Fibroblast of lung (primary cell): ENCODE results near the gene ZPLD1. TPM values are rescaled to one million over a fixed set of nuclear protein-coding genes. Genes with fewer than 3 reads are reported as not detected.

Source experiments
- DNase-seq, 2 donors: peaks; one replicate each; pipeline versions ENCODE4 v3.0.0 to v3.0.0-alpha.2; 2010; ENCODE audit warnings: low read depth in 2 of 2
- H2AFZ ChIP-seq: 2 replicates; pipeline ENCODE4 v1.5.1; 2012; ENCODE audit warnings: low read length, control low read depth, inconsistent platforms
- H3K27ac ChIP-seq: 2 replicates; pipeline ENCODE4 v1.5.1; 2011; ENCODE audit warnings: low read length, control low read depth; ENCODE audit not compliant: insufficient read depth
- H3K27me3 ChIP-seq: 2 replicates; pipeline ENCODE4 v1.5.1; 2011; ENCODE audit warnings: mild to moderate bottlenecking, low read length; ENCODE audit not compliant: control insufficient read depth, insufficient read depth
- H3K36me3 ChIP-seq: 2 replicates; pipeline ENCODE4 v1.5.1; 2011; ENCODE audit warnings: low read length; ENCODE audit not compliant: control insufficient read depth, insufficient read depth
- H3K4me1 ChIP-seq: 2 replicates; pipeline ENCODE4 v1.5.1; 2011; ENCODE audit warnings: low read length; ENCODE audit not compliant: control insufficient read depth, insufficient read depth; ENCODE audit errors: extremely low read depth
- H3K4me2 ChIP-seq: 2 replicates; pipeline ENCODE4 v1.5.1; 2011; ENCODE audit warnings: low read length, control low read depth; ENCODE audit not compliant: insufficient read depth; ENCODE audit errors: extremely low read depth
- H3K4me3 ChIP-seq, 4 experiments: fragments of 200-600 bp in 1 of 4; sonication (generic) in 1 of 4; replicated peaks in 1 of 4; 2 replicates each; pipeline ENCODE4 v1.5.1; 2011 to 2016; ENCODE audit warnings: low read length in 4 of 4, low read depth in 3 of 4, mild to moderate bottlenecking in 3 of 4, control low read depth in 2 of 4, inconsistent platforms in 1 of 4, mixed read lengths in 1 of 4; ENCODE audit not compliant: insufficient read depth in 1 of 4; ENCODE audit errors: control extremely low read depth in 1 of 4
- H3K79me2 ChIP-seq: 2 replicates; pipeline ENCODE4 v1.5.1; 2012; ENCODE audit warnings: mild to moderate bottlenecking, low read length, inconsistent platforms; ENCODE audit not compliant: control insufficient read depth, insufficient read depth
- H3K9ac ChIP-seq: 2 replicates; pipeline ENCODE4 v1.5.1; 2011; ENCODE audit warnings: mild to moderate bottlenecking, low read length, control low read depth; ENCODE audit not compliant: insufficient read depth
- H3K9me3 ChIP-seq: 2 replicates; pipeline ENCODE4 v1.5.1; 2012; ENCODE audit warnings: low read depth, low read length; ENCODE audit not compliant: control insufficient read depth, insufficient read depth
- H4K20me1 ChIP-seq: 2 replicates; pipeline ENCODE4 v1.5.1; 2011; ENCODE audit warnings: low read length; ENCODE audit not compliant: control insufficient read depth, insufficient read depth; ENCODE audit errors: extremely low read depth
- CTCF ChIP-seq, 2 donors: IDR thresholded peaks in 1 of 2; conservative IDR thresholded peaks in 1 of 2; 1 replicate in 1 of 2; 2 replicates in 1 of 2; pipeline ENCODE4 v1.5.1; 2011 to 2012; ENCODE audit warnings: low read length in 2 of 2, control low read depth in 1 of 2, inconsistent platforms in 1 of 2, low read depth in 1 of 2, mild to moderate bottlenecking in 1 of 2
- EZH2 ChIP-seq: IDR thresholded peaks from 2 replicates; pipeline ENCODE4 v1.5.1; 2012; ENCODE audit warnings: low read length, control low read depth, mild to moderate bottlenecking; ENCODE audit errors: missing control alignments
- polyA plus RNA-seq, 2 donors: library from polyadenylated mRNA; depleted of rRNA in 1 of 2; stranded (reverse) in 1 of 2; unstranded in 1 of 2; fragments of >200 nt; gene quantifications; 2 replicates each; pipeline ENCODE4 v1.2.1, GENCODE V29; 2011 to 2012; ENCODE audit warnings: missing spikeins in 1 of 2
- total RNA-seq: library from RNA; depleted of rRNA; stranded (reverse); fragments of >200 nt; gene quantifications from 2 replicates; pipeline ENCODE4 v1.2.1, GENCODE V29; 2014

ZPLD1 gene
- total and polyA plus RNA-seq, 2 donors (not counting 1 experiment from before 2014, with no cell fraction given): 0.02 to 0.17 TPM

- no peaks in the 10 kb centered on the region for H3K4me1 ChIP-seq
- no peak overlapping the region for H3K4me3 ChIP-seq
- no peaks in the 10 kb centered on the region for H4K20me1 ChIP-seq
- TF ChIP-seq EZH2 (no peak), CTCF (conservative IDR thresholded peaks at IDR 0.05 in 1 of 2, IDR thresholded peaks at IDR 0.05 in 1 of 2; ENCODE audit: low read depth in 1 of 2, low read length in 2 of 2) (no peak)
- no peak overlapping the region for H3K27ac ChIP-seq
- no peaks in the 10 kb centered on the region for H3K27me3 ChIP-seq
- H2AFZ ChIP-seq: no peak overlapping the region
- no peaks in the 10 kb centered on the region for H3K79me2 ChIP-seq
- H3K9me3 ChIP-seq: no peaks in the 10 kb centered on the region
- no peak overlapping the region for H3K9ac ChIP-seq
- DNase-seq: peak; percentile 8 to 86
- no peaks in the 10 kb centered on the region for H3K36me3 ChIP-seq
- no peak overlapping the region for H3K4me2 ChIP-seq
These were observed 12.5 kb downstream of the ZPLD1 start for GRCh38 chr3:102447272-102447671.

GRCh38 chr3:102449341-102449740 is 14.5 kb downstream of the ZPLD1 start:
- H3K79me2 ChIP-seq: no peaks in the 10 kb centered on the region
- no peaks in the 10 kb centered on the region for H4K20me1 ChIP-seq
- DNase-seq: peak in 1 of 2 donors; percentile 36
- H3K4me3 ChIP-seq: no peak overlapping the region
- TF ChIP-seq EZH2: no peak
- TF ChIP-seq CTCF (conservative IDR thresholded peaks at IDR 0.05 in 1 of 2, IDR thresholded peaks at IDR 0.05 in 1 of 2; ENCODE audit: low read depth in 1 of 2, low read length in 2 of 2): no peak
- H3K27ac ChIP-seq: no peak overlapping the region
- no peak overlapping the region for H3K9ac ChIP-seq
- H3K36me3 ChIP-seq: no peaks in the 10 kb centered on the region
- no peak overlapping the region for H3K4me2 ChIP-seq
- H3K27me3 ChIP-seq: no peaks in the 10 kb centered on the region
- H3K4me1 ChIP-seq: no peaks in the 10 kb centered on the region
- H3K9me3 ChIP-seq: no peaks in the 10 kb centered on the region
- no peak overlapping the region for H2AFZ ChIP-seq

GRCh38 chr3:102449930-102450329 is 15.1 kb downstream of the ZPLD1 start:
- Histone ChIP-seq H3K4me3 (no peak overlapping the region), H4K20me1 (no peaks in the 10 kb centered on the region), H3K9me3 (no peaks in the 10 kb centered on the region), H3K79me2 (no peaks in the 10 kb centered on the region), H3K4me1 (no peaks in the 10 kb centered on the region), H3K4me2 (no peak overlapping the region), H3K27ac (no peak overlapping the region), H3K27me3 (no peaks in the 10 kb centered on the region), H2AFZ (no peak overlapping the region), H3K9ac (no peak overlapping the region), H3K36me3 (no peaks in the 10 kb centered on the region)
- no peak for DNase-seq
- no peak for TF ChIP-seq EZH2
- no peak for TF ChIP-seq CTCF (conservative IDR thresholded peaks at IDR 0.05 in 1 of 2, IDR thresholded peaks at IDR 0.05 in 1 of 2; ENCODE audit: low read depth in 1 of 2, low read length in 2 of 2)
